Erythroblast (primary cell): ENCODE results near the gene AVEN.

Experiments used
- DNase-seq, 2 experiments: peaks; one replicate each; lab custom pipeline; 2025; lab: John Stamatoyannopoulos, UW
- GATA1 ChIP-seq: IDR thresholded peaks from 2 replicates; pipeline ENCODE4 v1.6.1; 2011; ENCODE audit warnings: low read depth, mild to moderate bottlenecking, control low read depth, low read length, moderate library complexity
- POLR2A ChIP-seq: IDR thresholded peaks from 2 replicates; pipeline ENCODE4 v1.6.1; 2011; ENCODE audit warnings: mild to moderate bottlenecking, low read length

The AVEN gene

GRCh38 chr15:34038871-34039789 is at the start of gene AVEN:
AVEN (minus strand) TSS chr15:34039204; CDS start chr15:34039046, 158 bp downstream.
- peak; percentile 80 to 83 for DNase-seq
- TF ChIP-seq POLR2A (peak; percentile 46), GATA1 (no peak)

- no peak for DNase-seq
- TF ChIP-seq GATA1 (no peak), POLR2A (no peak)
These were observed 46.7 kb upstream of the AVEN start for GRCh38 chr15:34085746-34086145.

DNA sequence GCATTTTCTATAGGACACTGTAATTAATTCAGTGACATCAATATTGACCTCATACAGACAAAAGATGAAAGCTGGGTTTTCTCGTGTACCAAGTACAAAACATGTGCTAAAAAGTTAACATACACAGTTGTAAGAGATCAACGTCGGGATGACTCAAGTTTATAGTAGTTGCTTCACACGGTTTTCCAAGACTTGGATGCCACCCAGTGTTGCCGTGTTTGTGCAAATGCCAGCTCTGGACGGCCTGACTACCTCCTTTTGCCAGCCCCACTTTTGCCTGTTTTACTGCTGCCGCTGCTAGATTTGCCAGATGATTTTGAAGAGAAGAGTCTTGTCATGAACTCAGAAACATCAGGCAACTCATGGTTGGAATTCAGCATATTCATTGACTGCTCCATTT is 45.1 kb upstream of the AVEN start:
- no peak for DNase-seq
- TF ChIP-seq GATA1 (no peak), POLR2A (no peak)

DNA sequence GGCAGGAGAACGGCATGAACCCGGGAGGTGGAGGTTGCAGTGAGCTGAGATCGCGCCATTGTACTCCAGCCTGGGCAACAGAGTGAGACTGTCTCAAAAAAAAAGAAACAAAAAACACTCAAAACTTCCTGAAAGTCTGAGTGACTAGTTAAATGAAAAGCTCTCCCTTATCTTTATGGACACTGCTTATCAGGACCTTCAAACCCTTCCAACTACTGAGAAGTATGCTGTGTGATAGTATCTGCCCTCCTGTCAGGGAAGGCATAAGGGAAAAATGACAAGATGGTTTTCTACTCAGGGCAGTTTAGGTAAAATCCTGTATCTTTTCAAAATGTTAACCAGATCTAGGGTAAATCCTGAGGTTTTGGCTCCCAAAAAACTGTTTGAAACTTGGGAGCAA is 40.9 kb upstream of the AVEN start:
- TF ChIP-seq POLR2A (no peak), GATA1 (no peak)
- DNase-seq = peak in 1 of 2 experiments; percentile 57

DNA sequence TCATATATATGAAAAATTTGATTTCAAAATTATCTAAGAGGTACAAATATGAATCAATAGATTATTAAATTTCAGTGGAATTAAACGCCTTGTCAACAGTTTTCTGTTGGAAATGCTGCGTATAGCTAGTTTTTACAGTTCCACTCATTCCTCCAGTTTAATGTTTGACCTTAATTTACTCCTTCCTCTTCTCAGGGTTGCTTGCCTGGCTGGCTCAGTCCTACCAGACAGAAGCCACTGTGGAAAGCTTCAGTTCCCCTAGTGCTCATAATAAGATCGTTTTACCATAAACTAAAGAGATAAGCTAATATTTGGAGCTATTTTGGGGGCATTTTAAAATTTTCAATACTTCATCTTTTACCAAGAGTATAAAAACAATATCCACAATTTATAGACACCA is 39.9 kb upstream of the AVEN start:
- TF ChIP-seq POLR2A (no peak), GATA1 (no peak)

DNA sequence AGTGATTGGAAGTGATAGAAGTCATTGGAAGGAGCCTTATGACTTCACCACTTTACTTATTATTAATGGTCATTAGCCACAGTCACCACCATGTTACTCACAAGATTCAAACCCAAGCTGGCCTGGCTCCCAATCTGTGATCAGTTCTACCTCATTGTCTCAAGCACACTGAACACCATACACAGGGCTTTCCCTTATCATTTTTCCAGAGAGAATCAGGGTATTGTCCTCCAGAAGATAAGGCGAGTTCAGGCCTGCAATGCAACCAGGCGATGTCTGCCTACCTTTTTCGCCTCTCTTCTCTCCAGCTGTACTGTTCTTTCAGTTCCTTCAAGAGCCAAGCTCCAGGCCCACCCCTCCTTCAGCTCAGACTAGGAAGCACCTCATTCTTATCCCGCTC is 37.8 kb upstream of the AVEN start:
- TF ChIP-seq GATA1 (no peak), POLR2A (no peak)
- DNase-seq = peak in 1 of 2 experiments; percentile 65

More for the DNA sequence above, 39.9 kb upstream of the AVEN start:
- no peak for DNase-seq

DNA sequence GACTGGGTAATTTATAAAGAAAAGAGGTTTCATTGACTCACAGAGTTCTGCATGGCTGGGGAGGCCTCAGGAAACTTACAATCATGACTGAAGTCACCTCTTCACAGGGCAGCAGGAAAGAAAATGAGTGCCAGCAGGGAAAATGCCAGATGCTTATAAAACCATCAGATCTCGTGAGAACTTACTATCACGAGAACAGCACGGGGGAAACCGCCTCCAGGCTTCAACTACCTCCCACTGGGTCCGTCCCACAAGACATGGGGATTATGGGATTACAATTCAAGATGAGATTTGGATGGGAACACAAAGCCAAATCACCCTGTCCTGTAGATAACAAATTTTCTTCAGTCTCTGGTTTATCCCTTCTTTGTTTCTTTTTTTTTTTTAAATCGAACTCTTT is 31.0 kb upstream of the AVEN start:
- no peak for TF ChIP-seq POLR2A
- TF ChIP-seq GATA1 = no peak
- no peak for DNase-seq

DNA sequence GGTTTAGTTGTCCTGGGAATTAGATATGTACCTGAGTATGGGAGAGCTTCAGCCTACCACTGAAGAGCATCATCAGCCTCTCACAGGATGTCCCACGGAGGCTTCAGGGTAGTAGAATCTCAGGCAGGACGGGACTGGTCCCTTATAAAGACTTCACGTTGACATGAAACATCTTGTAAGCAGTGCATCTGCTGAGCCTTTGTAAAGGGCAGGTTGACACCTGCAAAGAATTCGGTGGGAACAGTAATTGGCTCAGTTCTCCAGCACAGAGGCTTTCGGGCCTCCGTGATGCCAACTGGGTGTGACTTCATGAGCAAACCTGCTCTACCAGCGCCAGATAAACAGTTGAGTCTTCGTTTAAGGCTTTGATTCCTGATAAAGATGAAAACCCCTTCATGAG is 26.9 kb upstream of the AVEN start:
- DNase-seq = no peak
- TF ChIP-seq GATA1 (no peak), POLR2A (no peak)

- DNase-seq = no peak
- no peak for TF ChIP-seq GATA1
- no peak for TF ChIP-seq POLR2A
These were observed 26.3 kb upstream of the AVEN start for GRCh38 chr15:34065261-34065660.

DNA sequence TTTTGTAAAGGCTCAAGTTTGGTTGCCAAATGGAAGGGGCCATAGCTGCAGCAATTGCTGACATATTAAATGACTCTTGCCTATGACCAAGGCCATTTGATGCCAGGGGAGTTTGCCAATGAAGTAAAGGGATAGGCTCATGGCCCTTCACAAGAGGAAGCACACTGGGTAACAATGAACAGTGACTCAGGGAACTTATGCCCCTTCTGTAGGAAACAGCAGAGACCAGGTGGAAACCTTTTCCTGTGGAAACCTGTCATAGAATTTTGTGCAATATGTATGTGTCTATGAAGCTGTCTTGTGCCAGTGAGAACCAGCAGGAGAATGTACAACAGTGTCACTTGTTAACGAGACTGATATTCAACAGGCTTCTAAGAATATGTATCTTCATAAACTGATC is 25.4 kb upstream of the AVEN start:
- TF ChIP-seq GATA1 (no peak), POLR2A (no peak)
- DNase-seq = no peak

DNA sequence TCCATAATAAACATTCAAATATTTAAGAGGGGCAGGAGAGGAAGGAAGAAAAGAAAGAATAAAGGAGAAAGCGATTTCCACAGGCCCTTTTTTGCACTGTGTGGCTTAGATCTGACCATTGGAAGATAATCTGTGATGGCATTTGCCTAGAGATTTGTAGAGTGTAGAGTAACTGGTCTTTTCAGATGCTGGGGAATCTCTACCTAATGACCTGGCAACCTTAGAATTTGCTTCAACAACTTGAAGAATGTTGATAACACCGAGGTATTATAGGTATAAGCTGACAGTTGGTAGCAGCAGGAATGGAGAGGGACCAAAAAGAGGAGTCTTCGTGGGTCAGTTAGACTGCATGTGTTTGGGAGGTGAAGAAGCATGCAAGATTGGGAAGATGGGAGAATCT is 20.9 kb upstream of the AVEN start:
- no peak for TF ChIP-seq GATA1
- TF ChIP-seq POLR2A = no peak
- no peak for DNase-seq

DNA sequence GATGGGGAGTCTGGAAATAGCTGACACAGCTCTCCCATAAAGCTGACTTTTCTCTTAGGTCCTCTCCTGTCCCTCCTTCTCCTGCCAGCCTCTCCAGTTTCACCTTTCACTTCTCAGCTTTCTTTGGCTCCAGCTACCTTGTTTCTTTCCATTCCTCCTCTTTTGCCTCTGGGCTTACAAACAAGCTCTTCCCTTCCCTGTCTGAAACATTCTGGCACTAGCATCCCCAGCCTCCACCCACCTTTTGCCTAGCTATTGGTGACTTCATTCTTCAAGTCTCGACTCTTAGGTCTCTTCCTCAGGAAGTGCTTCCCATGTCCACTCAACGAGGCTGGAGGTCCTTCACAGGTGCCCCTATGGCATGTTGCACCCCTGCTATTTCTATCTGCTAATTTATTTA is 20.5 kb upstream of the AVEN start:
- TF ChIP-seq GATA1 (no peak), POLR2A (no peak)
- no peak for DNase-seq

DNA sequence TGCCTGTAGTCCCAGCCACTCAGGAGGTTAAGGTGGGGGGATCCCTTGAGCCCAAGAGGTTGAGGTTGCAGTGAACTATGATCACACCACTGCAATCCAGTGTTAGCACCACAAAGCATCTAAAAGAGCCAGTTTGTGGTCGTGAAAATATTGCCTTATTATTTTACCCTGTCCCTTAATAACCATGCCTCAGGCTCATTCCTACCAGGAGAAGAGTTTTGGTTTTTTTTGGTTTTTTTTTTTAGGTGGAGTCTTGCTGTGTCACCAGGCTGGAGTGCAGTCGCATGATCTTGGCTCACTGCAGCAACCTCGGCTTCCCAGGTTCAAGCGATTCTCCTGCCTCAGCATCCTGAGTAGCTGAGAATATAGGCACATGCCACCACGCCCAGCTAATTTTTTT is 17.9 kb upstream of the AVEN start:
- TF ChIP-seq POLR2A (no peak), GATA1 (no peak)
- DNase-seq = no peak

DNA sequence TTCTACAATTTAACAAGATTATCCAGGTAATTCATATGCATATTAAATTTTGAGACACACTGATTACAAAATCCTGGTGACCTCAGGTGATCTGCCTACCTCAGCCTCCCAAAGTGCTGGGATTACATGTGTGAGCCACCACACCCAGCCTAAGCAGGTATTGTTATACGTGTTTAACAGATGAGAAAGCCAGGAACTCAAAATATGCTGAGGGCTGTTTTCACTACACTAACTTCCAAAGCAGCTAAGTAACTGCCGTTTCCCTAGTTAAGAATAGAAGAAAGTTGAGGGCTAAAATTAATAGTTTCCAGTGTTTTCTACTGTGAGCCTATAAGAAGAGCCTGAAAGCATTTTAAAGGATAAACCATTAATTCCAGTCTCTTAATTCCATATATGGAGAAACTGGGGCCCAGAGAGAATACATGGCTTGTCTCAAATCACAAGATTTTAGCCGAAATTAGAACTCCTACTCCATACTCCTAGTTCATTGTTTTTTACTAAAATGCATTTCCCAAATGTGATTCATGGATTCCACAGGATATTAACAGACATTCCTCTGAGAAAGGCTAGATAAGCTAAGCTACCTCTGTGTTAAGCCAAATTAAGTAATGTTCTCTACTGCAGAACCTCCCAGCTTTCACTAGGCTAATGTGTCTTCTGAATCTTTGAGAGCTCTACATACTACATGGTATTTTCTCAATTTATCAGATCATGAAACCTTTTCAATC is 17.0 kb upstream of the AVEN start:
- DNase-seq = no peak
- TF ChIP-seq POLR2A = no peak
- no peak for TF ChIP-seq GATA1
